Activated CD4-positive, alpha-beta T cell treated with anti-CD3 and anti-CD28 coated beads, Interleukin-2, Interleukin-6, amounts not matched to agents 100 ng/mL and 50 ng/mL, durations not matched to agents 16 hours and 8 hours (primary cell): ENCODE results near the gene HMCN2.

Source experiments
- DNase-seq: peaks from one replicate; pipeline ENCODE4 v3.0.0-alpha.2; 2020

The HMCN2 gene

DNA sequence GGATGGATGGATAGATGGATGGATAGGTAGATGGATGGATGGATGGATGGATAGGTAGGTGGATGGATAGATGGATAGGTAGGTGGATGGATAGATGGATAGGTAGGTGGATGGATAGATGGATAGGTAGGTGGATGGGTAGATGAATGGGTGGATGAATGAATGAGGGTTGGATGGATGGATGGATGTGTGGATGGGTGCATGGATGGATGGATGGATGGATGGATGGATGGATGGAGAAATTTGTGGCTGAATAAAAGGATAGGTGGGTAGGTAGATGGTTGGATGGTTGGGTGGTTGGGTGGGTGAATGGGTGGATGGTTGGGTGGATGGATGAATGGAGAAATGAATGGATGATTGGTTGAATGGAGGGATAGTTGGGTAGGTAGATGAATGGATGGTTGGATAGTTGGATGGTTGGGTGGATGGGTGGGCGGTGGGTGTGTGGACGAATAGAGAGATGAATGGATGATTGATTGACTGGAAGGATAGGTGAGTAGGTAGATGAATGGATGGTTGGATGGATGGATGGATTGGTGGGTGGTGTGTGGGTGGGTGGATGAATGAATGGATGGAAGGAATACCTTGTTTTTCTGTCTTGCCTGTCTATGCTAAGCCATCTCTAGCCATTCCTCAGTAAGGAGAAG is 108.2 kb downstream of the HMCN2 start:
- DNase-seq = no peak

DNA sequence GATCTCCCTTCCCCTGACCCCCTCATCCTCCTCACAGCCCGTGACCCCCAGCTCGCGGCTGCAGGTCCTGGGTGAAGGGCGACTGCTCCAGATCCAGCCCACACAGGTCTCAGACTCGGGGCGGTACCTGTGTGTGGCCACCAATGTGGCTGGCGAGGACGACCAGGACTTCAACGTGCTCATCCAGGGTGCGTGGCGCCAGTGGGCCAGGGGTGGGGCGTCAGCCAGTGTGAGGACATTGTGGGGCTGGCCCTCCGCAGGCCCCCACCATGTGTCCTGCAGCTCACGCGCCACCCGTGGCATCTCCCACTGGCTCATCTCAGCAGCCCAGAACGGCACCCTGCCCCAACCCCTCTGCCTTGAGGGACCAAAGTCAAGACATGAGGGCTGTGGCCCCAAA is 112.1 kb downstream of the HMCN2 start:
- DNase-seq = no peak

DNA sequence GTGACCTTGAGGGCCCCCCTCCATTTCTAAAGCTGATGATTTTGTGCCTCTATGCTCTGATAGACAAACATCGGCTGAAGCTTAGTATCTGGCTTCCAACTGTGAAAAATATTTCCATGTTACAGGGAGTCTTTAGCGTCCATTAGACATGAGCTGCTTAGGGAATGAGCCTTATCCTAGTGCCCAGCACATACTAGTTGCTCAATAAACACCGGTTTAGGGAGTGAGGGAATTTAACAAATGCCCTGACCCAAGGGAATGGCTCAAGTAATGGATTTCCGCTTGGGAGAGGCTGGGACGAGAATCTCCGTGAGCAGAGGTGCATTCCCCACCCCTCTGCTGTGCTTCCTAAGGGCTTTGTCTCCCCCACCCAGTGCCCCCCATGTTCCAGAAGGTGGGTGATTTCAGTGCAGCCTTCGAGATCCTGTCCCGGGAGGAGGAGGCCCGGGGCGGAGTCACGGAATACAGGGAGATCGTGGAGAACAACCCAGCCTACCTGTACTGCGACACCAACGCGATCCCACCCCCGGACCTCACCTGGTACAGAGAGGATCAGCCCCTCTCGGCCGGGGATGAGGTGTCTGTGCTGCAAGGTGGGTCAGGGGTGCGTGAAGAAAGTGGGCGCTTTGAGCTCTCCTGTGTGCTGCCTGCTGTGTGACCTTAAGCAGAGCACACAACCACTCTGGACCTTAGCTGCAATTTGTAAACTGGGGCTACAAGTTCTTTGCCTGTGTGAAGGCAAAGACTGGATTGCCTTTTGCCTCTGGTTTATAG is 113.5 kb downstream of the HMCN2 start:
- DNase-seq = no peak

DNA sequence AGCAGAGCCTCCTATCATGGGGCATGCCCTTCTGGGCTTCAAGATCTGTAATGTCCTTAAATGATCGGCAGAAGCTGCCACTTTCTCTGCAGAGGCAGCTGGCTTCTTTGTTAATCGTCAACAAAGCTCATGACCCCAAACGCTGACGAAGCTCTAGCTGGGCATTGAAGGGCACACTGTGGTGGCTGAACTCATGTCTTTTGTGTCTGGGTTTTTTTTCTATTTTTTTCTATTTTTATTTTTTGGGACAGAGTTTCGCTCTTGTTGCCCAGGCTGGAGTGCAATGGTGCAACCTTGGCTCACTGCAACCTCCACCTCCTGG is 114.0 kb downstream of the HMCN2 start:
- no peak for DNase-seq

DNA sequence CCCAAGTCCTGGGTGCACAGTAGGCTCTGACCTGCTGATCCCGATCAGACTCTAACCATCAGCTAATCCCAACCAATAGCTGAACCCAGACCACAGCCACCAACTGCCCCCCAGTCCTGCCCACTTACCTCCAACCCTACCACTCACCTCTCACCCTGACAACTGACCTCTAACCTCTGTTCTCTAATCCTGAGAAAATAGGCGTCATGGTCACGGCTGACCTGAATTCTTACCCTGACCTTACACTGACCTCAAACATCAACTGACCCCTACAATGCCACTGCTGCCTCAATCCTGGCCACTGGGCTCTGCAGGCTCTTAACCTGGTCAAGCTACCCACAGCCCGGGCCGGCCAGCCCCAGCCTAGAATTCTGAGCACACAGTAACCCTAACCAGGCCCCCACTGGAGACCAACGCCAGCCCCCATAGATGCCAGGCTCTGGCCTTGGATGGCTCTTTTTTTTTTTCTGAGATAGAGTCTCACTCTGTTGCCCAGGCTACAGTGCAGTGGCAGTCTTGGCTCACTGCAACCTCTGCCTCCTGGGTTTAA is 115.4 kb downstream of the HMCN2 start:
- DNase-seq = no peak

DNA sequence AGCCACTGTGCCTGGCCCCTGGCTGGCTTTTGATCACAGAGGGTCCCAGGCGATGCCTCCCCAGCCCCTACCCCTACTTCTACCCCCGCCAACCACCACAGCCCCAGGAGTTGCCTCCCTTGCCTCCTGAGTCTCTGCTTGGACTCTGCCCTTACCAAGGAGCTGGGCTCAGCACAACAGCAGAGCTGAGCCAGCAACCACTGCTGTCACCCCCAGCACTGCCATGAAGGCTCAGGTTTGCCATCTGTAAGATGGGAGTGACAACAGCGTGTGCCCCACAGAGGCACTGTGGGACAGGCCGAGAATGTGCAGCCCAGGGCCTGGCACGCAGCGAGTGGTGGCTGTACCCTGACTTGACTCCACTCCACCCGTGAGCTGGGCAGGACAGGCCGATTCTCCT is 116.1 kb downstream of the HMCN2 start:
- no peak for DNase-seq

DNA sequence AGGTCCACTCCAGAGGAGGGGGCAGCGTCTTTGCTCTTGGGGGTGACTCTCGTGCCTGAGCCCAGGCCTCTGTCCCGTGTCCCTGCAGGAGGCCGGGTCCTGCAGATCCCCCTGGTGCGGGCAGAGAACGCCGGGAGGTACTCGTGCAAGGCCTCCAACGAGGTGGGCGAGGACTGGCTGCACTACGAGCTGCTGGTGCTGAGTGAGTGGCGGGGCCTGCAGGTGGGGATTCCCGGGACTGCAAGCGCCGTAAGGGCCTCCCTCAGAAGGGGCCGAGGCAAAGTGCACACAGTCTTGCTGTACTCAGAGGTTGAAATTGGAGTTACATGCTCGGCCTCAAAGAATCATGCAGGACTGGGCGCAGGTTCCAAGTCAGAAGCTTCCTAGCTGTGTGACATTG is 116.5 kb downstream of the HMCN2 start:
- DNase-seq = no peak

DNA sequence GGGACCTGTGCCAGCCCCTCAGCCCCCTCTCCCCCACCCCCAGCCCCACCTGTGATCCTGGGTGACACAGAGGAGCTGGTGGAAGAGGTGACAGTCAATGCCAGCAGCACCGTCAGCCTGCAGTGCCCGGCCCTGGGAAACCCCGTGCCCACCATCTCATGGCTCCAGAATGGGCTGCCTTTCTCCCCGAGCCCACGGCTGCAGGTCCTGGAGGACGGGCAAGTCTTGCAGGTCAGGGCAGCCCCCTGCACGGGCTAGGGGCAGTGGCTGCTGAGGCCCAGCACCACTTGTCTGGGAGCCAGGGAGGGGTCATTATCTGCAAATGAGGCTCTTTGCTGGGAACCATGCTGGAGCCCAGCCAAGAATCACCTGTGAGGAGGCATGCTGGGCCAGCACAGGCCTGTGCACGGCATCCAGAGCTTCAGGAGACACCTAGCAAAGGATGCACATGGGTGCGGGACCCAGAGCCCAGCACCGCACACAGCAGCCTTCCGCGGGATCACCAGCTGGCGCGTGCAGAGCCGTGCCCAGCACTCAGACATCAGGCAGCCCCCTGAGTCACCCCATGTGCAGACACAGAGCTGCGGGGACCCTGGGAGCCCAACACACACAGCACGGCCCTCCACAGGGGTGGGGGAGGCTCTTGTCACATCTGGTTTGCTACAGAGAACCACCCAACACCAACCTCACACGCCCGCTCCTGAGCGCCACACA is 117.2 kb downstream of the HMCN2 start:
- DNase-seq = no peak

DNA sequence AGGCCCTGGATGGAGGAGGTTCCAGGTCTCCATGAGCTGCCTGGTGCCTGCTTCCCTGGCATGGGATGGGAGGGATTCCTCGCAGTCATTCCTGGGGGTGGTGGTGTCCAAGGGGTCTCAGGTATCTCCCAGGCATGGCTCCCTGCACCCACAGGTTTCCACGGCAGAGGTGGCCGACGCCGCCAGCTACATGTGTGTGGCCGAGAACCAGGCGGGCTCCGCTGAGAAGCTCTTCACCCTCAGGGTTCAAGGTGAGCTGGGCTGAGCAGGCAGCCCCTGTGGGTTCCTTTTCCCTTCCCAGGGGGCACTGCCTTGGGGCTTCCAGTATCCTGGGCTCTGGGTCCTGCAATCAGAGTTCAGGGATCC is 117.8 kb downstream of the HMCN2 start:
- no peak for DNase-seq

DNA sequence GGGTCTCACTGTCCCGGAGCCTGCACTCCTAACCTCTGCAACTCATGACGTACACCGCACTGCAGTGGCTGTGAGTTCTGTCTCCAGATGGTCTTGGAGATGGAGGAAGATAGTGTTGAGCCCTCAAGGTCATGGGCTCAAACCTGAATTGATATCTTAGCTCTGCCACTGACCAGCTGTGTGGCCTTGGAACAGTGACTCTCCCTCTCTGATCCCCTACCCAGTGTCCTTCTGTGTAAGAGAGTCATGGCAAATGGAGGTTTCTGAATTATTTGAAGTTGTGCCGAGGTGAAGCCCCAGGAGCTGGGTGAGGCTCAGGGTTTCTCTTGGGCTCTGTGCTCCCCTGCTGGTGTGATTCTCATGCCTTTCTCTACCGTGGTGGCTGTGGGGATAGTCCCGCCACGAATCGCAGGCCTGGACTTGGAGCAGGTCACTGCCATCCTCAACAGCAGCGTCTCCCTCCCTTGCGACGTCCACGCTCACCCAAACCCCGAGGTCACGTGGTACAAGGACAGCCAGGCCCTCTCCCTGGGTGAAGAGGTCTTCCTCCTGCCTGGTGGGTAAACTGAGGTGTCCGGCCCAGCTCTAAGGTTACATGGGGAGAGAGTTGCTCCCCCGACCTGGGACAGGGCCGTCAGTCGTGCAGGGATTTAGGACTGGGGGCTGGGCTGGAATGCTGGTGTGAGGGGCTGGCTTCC is 118.6 kb downstream of the HMCN2 start:
- no peak for DNase-seq

DNA sequence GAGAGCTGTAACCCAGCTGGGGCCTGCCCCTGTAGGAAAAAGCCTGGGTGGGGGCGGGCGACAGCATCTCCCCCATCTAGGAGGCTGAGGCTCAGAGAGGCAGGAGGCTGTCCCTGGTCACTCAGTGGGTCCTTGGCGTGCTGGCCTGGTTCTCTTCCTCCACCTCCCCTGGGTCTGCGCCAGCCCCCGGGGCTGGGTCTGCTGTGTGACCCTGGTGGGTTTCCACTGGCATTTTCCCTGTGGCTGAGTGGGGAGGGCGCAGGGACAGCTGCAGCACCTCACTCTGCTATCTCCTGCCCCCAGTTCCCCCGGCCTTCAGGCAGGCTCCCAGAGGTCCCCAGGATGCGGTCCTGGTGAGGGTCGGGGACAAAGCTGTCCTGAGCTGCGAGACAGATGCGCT is 119.7 kb downstream of the HMCN2 start:
- DNase-seq = no peak

DNA sequence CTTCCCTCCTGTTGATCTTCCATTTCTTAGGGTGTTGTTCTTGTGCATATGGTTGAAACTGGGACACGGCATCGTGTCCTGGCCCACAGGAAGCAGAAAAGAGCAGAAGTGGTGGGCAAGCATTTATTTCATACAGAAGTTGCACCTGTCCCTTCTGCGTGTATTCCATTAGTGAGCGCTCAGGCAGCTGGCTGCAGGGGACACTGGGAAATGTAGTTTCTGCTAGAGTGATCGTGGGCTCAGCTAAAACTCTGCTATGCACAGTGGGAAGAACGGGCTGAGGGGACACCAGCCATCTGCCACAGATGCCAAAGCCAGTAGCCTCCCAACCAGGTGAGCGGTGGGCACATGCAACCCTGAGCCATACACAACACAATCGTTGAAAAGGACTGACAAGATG is 121.8 kb downstream of the HMCN2 start:
- DNase-seq = no peak

DNA sequence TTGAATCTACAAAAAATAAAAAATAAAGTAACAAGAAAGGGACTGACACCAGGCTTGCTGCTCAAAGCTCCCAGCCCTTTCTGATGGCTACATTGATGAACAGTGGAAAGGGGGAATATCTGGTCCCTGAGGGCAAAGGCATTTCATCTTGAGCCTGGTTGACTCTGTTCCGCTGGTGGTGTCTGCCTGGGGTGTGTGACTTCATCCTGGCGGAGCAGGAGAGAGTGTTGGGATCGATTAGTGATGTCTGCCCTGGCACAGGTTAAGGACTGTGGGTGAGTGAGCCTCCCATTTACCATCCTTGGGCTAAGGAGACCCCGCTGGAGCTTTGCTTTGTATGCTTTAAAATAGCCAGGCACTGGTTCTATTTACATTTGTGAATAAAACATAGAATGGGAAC is 122.3 kb downstream of the HMCN2 start:
- DNase-seq = no peak

DNA sequence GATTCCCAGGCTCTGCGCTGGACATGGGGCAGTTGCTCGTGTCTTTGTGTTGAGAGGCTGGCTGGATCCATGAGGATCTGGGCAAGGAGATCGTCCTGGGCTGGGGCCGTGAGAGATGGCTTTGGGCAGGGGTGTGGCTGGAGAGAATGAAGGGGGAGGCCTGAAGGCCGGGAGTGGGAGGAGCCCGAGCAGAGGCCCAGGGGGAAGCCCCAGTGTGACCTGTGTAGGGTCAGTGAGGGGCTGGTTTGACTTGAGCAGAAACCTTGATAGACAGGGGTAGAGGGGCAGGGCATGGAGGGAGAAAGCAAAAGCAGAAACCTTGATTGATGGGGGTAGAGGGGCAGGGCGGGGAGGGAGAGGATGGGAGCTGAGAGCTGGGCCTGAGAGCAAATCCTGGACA is 124.8 kb downstream of the HMCN2 start:
- no peak for DNase-seq

DNA sequence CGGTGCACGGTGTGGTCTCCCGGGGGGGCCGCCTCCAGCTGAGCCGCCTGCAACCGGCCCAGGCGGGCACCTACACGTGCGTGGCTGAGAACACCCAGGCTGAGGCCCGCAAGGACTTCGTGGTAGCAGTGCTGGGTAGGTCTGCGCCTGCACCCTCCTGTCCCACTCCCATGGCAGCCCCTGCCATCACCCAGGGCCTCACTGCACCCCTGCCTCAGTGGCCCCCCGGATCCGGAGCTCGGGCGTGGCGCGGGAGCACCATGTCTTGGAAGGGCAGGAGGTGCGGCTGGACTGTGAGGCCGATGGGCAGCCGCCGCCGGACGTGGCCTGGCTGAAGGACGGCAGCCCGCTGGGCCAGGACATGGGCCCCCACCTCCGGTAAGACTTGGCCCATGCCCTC is 125.4 kb downstream of the HMCN2 start:
- DNase-seq = no peak

DNA sequence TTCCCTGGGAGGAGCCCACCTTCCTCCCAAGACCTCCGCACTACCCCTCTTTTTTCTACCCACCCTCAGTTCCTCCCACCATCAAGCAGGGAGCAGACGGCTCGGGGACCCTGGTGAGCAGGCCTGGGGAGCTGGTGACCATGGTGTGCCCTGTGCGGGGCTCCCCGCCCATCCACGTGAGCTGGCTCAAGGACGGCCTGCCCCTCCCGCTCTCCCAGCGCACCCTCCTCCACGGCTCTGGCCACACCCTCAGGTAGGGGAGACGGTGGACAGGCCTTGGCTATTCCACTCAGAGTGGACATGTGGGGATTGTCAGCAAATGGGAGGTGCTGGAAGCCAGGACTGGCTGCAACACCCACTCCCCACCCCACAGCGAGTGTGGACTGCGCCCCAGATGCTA is 126.3 kb downstream of the HMCN2 start:
- no peak for DNase-seq

DNA sequence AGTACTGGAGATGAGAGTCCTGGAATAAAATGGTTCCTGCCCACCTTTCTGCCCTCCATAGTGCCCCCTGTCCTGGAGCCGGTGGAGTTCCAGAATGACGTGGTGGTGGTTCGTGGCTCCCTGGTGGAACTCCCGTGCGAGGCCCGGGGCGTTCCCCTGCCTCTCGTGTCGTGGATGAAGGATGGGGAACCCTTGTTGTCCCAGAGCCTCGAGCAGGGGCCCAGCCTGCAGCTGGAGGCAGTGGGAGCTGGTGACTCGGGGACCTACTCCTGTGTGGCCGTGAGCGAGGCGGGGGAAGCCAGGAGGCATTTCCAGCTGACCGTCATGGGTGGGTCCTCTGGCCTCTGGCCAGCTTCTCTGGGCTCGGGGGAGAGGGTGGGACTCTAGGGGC is 128.1 kb downstream of the HMCN2 start:
- DNase-seq = no peak

DNA sequence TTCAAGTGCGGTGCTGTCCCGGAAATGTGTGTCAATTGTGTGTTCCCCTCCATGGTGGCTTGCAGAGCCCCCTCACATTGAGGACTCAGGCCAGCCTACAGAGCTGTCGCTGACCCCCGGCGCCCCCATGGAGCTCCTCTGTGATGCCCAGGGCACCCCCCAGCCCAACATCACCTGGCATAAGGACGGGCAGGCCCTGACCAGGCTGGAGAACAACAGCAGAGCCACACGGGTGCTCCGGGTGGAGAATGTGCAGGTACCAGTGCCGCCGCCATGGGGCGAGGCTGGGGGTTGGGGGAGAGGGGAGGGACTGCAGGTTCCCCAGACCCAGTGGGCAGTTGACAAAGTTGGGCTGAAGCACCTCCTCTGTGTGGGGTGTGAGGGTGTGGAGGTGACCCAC is 128.8 kb downstream of the HMCN2 start:
- DNase-seq = no peak

DNA sequence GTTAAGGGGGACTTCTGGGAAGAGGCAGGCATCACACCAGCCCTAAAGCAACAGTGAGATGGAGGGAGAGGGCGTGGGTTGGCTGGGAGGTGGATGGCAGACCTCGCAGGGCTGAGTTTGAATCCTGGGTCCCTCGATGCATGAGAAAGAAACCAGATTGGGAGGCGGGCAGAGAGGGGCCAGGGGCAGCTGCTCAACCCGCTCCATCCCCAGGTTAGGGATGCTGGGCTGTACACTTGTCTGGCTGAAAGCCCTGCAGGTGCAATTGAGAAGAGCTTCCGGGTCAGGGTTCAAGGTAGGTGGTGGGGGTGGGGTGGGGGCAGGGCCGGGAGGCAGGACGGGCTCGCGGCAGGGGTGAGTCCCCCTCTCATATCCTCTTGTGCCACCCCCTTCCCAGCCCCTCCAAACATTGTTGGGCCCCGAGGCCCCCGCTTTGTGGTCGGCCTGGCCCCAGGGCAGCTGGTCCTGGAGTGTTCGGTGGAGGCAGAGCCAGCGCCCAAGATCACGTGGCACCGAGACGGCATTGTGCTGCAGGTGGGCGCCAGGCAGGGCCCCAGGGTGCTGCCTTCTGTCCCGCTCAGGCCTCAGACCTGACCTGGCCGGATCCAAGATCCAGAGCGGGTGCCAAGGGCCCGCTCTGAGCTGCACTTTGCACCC is 129.4 kb downstream of the HMCN2 start:
- DNase-seq = no peak

DNA sequence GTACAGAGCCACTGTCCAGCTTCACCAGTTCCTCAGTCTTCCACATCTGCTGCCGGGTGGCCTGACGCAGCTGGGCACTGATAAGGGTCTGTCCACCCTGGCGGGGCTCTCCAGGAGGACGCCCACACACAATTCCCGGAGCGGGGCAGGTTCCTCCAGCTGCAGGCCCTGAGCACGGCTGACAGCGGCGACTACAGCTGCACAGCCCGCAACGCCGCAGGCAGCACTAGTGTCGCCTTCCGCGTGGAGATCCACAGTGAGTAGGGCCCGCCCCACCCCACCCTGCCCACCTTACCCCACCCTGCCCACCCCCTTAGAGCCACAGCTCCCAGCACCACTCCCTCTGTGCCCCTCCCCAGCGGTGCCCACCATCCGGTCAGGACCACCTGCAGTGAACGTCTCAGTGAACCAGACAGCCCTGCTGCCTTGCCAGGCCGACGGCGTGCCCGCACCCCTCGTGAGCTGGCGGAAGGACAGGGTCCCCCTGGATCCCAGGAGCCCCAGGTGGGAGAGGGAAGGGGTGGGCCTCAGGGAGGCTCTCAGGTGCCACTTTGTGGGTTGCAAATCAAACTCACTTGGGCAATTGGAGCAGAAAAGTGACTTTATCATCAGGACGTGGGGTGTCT is 130.4 kb downstream of the HMCN2 start:
- no peak for DNase-seq

DNA sequence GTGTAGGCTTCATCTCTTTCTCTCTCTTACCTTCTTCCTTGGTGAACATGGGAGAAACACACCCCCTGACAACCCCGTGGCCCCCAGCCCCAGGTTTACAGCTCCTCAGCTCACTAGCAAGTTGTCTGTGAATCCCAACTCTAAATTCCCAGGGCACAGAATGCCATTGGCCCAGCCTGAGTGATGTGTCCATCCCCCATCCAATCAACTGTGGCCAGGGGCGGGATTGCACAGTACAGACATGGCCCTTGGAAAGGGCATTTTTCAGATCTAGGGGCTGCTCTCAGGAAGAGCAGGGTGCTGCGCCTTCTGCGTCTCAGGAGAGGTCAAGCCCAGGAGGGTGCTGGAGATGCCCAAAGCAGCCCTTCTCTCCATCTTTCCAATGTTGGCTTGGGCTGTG is 131.0 kb downstream of the HMCN2 start:
- DNase-seq = no peak

DNA sequence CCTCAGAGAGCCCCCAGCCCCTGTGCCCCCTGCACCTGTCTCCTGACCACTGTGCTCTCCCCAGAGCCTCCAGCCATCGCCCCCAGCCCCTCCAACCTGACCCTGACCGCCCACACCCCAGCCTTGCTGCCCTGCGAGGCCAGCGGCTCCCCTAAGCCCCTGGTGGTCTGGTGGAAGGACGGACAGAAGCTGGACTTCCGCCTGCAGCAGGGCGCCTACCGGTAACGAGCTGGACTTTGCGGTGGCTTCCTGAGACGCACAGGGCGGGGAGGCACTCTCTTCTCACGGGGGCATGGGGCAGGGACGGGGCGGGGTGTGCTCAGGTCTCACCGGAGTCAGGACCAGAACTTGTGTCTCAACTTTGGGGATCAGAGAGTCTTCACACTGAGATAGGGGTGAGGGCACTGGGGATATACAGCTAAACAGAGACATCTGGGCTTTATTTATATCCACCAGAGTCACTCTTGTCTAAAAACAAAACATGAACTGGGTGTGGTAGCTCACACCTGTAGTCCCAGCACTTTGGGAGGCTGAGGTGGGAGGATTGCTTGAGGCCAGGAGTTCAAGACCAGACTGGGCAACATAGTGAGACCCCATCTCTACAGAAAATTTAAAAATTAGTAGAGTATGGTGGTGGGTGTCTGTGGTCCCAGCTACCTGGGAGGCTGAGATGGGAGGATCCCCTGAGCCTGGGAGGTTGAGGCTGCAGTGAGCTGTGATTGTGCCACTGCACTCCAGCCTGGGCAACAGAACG is 133.1 kb downstream of the HMCN2 start:
- no peak for DNase-seq
